ENCODE data around the gene TRIM25. TPM values are rescaled to one million over a fixed set of nuclear protein-coding genes. Genes with fewer than 3 reads are reported as not detected.
A peak's percentile ranks its signal among the peaks of the same experiment; 100 is the strongest.

Gene TRIM25
- total RNA-seq, 2 donors from 2014 or later = 45.9 to 104 TPM

DNA sequence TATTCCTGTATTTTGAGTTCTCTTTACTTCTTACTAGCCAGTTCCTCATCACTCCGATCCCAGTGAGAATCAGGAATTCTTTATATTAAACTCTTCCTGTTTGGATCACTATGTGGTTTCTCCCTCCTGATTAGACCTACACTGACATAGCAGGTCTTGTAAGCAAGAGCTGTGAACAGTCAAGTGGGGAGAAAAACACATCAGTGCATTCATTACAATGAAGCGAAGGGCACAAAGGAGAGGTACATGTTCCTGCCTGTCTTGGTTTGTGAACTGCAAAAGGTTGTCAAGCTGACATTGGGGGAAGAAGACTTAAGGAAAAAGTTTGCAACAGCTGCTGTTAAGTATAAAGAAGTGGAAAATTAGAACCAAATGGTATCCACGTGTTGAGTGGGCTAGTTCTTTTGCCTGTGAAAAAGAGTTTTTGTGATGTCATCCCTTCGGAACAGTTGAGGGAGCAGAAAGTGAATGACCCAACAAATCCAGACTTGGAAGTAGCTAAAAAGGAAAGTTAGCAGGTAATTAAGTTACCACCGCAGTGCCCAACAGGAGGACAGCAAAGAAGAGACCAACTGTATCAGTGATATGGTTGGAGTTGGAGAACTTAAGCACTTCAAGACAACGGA is 23.0 kb upstream of the TRIM25 start:
- no peaks in the 10 kb centered on the region for H3K9me3 Mint-ChIP-seq
- H3K27me3 Mint-ChIP-seq = no peaks in the 10 kb centered on the region
- H3K4me1 Mint-ChIP-seq (ENCODE audit: low read depth in 2 of 2) = peaks cover 18 to 23% of the 10 kb centered on the region in 2 donors
- DNase-seq (ENCODE audit: low spot score) (no peak), ATAC-seq (no peak)
- H3K27ac Mint-ChIP-seq = peak overlapping the region in 1 of 2 donors; percentile 8
- peaks cover 21% of the 10 kb centered on the region for H3K36me3 Mint-ChIP-seq
- H3K4me3 Mint-ChIP-seq = no peak overlapping the region

DNA sequence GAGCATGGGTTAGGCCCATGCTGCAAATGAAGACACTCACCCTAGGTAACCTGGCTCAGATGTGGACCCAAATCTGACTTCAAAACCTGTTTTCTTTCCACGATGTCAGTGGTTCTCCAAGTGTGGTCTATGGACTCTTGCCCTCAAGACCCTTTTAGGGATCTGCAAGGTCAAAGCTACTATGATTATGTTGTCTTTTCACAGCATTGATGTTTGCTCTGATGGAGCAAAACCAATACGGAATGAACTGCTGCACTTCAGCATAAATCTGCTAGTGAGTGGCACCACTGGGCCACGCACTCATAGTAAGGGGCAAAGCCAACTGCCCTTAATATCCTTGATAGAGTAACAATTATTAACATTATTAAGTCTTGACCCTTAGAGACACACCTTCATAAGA is 21.6 kb upstream of the TRIM25 start:
- no peak for ATAC-seq
- H3K4me1 Mint-ChIP-seq (ENCODE audit: low read depth in 2 of 2) = peaks cover 18 to 23% of the 10 kb centered on the region in 2 donors
- no peak overlapping the region for H3K27ac Mint-ChIP-seq
- no peak overlapping the region for H3K4me3 Mint-ChIP-seq
- no peaks in the 10 kb centered on the region for H3K27me3 Mint-ChIP-seq
- no peak for DNase-seq (ENCODE audit: low spot score)
- peaks cover 18% of the 10 kb centered on the region for H3K36me3 Mint-ChIP-seq
- H3K9me3 Mint-ChIP-seq = no peaks in the 10 kb centered on the region

DNA sequence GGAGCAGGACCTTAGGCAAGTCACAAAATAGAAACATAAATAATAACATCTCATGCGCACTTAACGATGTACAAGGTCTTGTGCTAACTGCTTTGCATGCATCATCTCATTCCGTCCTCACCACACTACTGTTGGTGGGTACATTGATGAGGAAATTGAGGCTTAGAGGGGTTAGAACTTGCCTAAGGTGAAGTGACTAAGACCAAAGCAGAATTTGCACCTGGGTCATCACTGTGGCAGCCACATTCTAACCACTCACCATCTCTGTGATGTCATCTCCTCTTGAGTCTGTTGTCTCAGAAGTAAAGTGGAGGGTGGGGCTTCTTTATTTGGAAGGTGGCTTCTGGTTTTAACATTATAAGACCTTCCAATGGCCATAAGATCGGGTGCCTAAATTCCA is 20.4 kb upstream of the TRIM25 start:
- ATAC-seq (peak; percentile 96), DNase-seq (ENCODE audit: low spot score) (no peak)
- Mint-ChIP-seq H3K27ac (peak overlapping the region; percentile 73 to 86), H3K36me3 (peaks cover 18% of the 10 kb centered on the region), H3K4me1 (ENCODE audit: low read depth in 2 of 2) (peaks cover 18 to 23% of the 10 kb centered on the region in 2 donors), H3K9me3 (no peaks in the 10 kb centered on the region), H3K27me3 (no peaks in the 10 kb centered on the region), H3K4me3 (peak overlapping the region; percentile 37)

DNA sequence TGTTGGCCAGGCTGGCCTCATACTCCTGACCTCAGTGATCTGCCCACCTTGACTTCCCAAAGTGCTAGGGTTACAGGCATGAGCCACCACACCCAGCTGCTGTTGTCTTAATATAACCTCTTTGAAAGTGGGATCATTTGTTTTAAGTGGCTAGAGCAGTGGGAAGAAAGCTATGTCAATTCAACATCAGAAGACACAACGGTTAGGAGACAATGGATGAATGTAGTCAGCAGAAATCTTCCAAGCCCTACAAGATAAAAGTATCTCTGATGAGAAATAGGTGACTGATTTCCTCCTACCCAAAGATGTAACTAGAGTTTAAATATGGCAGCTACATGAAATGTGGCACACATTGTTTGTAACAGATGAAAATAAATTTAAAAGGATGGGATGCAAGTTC is 20.0 kb upstream of the TRIM25 start:
- H3K4me3 Mint-ChIP-seq = peak overlapping the region; percentile 37
- H3K27me3 Mint-ChIP-seq = no peaks in the 10 kb centered on the region
- ATAC-seq (peak in 1 of 2 donors; percentile 32), DNase-seq (ENCODE audit: low spot score) (no peak)
- H3K27ac Mint-ChIP-seq = peak overlapping the region; percentile 73 to 86
- peaks cover 18 to 23% of the 10 kb centered on the region in 2 donors for H3K4me1 Mint-ChIP-seq (ENCODE audit: low read depth in 2 of 2)
- no peaks in the 10 kb centered on the region for H3K9me3 Mint-ChIP-seq
- H3K36me3 Mint-ChIP-seq = peaks cover 18% of the 10 kb centered on the region

DNA sequence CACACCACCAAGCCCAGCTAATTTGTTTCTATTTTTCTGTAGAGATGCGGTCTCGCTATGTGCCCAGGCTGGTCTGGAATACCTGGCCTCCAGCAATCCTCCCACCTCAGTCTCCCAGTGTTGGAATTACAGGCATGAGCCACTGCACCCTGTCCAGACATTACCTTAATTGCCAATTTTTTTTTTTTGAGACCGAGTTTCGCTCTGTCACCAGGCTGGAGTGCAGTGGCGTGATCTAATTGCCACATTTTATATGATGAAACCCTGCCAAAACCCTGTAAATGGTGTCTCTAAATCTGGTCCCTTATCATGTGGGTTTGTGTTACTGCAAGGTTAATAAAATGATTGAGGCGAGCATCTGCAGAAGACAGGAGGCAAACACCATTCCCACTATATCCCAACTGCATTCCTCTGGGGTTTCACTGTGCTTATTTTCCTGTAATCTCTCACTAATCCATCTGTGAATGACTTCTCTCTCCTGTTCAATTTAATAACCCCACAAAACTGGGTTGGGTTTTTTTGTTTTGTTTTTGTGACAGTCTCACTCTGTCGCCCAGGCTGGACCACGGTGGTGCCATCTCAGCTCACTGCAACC is 19.4 kb upstream of the TRIM25 start:
- no peak for ATAC-seq
- Mint-ChIP-seq H3K9me3 (no peaks in the 10 kb centered on the region), H3K27ac (peak overlapping the region; percentile 73 to 86), H3K4me3 (peak overlapping the region; percentile 37), H3K36me3 (peaks cover 13% of the 10 kb centered on the region), H3K4me1 (ENCODE audit: low read depth in 2 of 2) (peaks cover 18 to 23% of the 10 kb centered on the region in 2 donors), H3K27me3 (no peaks in the 10 kb centered on the region)
- DNase-seq (ENCODE audit: low spot score) = no peak

DNA sequence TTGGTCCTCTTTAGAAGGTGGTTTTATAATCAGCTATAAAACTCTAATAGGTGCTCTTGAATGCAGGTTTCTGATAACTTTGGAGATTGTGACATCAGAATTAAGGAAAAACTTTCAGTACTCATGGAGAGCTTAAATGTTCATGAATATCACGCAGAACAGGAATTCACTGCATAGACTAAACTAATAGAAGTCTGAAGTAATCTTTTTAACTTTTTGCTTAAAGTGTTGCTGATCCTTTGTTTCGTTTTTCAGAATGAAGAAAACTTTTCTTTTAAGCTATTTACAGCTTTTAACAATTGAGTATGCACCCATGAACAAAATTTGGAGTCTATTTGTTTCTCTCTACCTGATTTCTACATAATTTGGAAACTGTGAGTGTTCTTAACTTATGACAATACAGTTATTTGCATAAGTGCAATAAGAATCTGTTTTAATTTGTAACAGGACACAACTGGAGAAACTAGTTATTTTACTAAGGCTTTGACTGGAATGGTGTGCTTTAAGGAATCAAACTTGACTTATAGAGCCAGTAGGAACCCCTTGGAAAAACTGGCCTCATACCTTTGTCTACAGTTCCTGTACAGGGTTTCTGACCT is 17.0 kb upstream of the TRIM25 start:
- Mint-ChIP-seq H3K4me3 (no peak overlapping the region), H3K27me3 (no peaks in the 10 kb centered on the region), H3K36me3 (no peaks in the 10 kb centered on the region), H3K27ac (no peak overlapping the region), H3K9me3 (no peaks in the 10 kb centered on the region), H3K4me1 (ENCODE audit: low read depth in 2 of 2) (peaks cover 14 to 16% of the 10 kb centered on the region in 2 donors)
- ATAC-seq (no peak), DNase-seq (ENCODE audit: low spot score) (no peak)

DNA sequence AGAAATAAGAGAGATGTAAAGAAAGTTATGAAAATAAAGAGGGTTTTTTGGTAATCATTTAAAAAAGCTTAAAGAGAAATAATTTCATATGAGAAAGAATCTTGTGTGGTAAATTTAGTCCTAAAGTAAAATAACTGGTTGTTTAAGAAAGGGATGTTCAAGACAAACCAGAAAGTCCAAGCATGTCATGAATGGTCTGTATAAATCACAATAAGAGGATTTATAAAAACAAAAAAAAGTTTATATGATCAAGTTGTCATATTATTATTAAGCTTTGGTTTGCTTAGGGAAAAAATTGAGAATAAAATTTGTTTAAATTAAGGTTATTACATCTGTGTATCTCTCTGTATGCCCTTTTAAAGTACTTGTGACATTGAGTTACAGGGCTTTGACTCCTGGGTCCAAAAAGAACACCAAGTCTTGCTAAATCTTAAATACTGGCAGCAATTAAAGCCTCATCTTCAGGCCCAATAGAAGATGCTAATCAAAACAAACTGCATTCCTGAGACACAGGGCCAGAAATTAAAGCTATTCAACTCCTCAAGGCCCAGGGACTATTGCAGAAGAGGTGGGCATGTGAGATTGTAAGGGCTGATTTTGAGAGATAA is 15.6 kb upstream of the TRIM25 start:
- ATAC-seq (no peak), DNase-seq (ENCODE audit: low spot score) (no peak)
- peaks cover 12 to 14% of the 10 kb centered on the region in 2 donors for H3K4me1 Mint-ChIP-seq (ENCODE audit: low read depth in 2 of 2)
- no peaks in the 10 kb centered on the region for H3K9me3 Mint-ChIP-seq
- H3K4me3 Mint-ChIP-seq = no peak overlapping the region
- no peak overlapping the region for H3K27ac Mint-ChIP-seq
- H3K27me3 Mint-ChIP-seq = peaks cover 0 to 3% of the 10 kb centered on the region in 2 donors
- no peaks in the 10 kb centered on the region for H3K36me3 Mint-ChIP-seq

DNA sequence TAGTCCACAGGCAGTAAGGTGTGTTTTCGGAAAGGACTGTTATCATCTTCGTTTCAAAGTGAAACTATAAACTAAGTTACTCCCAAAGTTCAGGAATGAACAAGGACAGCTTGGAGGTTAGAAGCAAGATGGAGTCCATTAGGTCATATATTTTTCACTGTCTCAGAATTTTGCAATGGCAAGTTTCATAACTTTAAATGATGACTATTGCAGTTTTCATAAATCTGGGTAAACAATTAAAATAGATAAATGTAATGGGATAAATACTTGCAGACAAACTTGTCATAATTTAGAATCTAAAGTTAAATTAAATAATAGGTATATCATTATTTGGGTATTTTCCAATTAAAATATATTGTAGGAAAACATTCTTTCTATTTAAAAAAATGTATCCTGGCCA is 14.7 kb upstream of the TRIM25 start:
- peaks cover 4 to 5% of the 10 kb centered on the region in 2 donors for H3K4me1 Mint-ChIP-seq (ENCODE audit: low read depth in 2 of 2)
- H3K36me3 Mint-ChIP-seq = no peaks in the 10 kb centered on the region
- DNase-seq (ENCODE audit: low spot score) (no peak), ATAC-seq (no peak)
- H3K9me3 Mint-ChIP-seq = no peaks in the 10 kb centered on the region
- no peak overlapping the region for H3K4me3 Mint-ChIP-seq
- peaks cover 0 to 3% of the 10 kb centered on the region in 2 donors for H3K27me3 Mint-ChIP-seq
- H3K27ac Mint-ChIP-seq = no peak overlapping the region

DNA sequence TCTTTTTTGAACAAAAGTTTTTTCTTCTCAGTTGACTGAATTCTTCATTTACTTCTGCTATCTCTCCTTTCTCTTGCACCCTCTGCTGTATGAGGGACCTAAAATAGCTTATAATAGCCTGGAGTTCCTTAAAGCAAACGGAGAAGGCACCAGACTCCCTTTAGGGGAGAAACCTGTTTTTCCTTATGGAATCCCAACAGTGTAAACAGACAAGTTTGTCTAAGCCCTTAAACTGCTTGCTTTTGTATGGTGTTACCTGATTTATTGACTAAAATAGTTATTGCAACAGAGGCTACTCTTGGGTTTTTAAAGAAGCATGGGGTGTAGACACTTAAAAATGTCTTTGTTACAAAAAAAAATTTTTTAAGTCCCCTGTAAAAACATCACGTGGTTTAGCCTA is 12.9 kb upstream of the TRIM25 start:
- ATAC-seq = no peak
- Mint-ChIP-seq H3K4me1 (ENCODE audit: low read depth in 2 of 2) (no peaks in the 10 kb centered on the region), H3K27ac (no peak overlapping the region), H3K36me3 (no peaks in the 10 kb centered on the region), H3K27me3 (peaks cover 0 to 10% of the 10 kb centered on the region in 2 donors), H3K9me3 (no peaks in the 10 kb centered on the region), H3K4me3 (no peak overlapping the region)
- DNase-seq (ENCODE audit: low spot score) = no peak

DNA sequence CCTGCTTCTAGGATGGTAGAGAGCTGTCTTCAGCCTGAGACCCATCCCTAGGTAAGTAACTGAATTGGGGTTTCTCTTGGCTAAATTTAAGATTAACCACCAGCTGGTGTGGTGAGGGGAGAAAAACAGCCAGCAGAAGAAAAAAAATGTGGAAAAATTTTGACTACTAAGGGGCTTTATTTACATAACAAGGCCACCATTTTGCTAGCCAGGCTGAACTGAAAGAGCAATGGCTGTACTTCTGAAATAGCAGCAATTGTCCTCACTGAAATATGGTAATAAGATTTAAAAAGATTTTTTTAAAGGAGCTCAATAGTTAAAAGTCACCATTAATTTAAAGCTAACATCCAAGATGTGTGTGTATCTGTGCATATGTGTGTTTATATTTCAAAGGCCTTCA is 12.4 kb upstream of the TRIM25 start:
- Mint-ChIP-seq H3K4me3 (no peak overlapping the region), H3K9me3 (no peaks in the 10 kb centered on the region), H3K27me3 (peaks cover 0 to 10% of the 10 kb centered on the region in 2 donors), H3K4me1 (ENCODE audit: low read depth in 2 of 2) (no peaks in the 10 kb centered on the region), H3K36me3 (no peaks in the 10 kb centered on the region), H3K27ac (no peak overlapping the region)
- no peak for DNase-seq (ENCODE audit: low spot score)
- no peak for ATAC-seq

DNA sequence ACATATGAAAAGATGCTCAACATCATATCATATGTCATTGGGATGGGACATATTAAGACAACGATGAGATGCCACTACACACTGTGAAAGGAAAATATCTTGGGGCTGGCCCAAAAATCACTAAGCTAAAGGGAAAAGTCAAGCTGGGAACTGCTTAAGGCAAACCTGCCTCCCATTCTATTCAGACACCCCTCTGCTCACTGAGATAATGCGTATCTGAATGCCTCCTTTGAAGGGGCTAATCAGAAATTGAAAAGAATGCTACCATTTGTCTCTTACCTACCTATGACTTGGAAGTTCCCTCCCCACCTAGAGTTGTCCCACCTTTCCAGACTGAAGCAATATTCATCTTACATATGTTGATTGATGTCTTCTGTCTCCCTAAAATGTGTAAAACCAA is 11.2 kb upstream of the TRIM25 start:
- H3K4me1 Mint-ChIP-seq (ENCODE audit: low read depth in 2 of 2) = no peaks in the 10 kb centered on the region
- H3K4me3 Mint-ChIP-seq = no peak overlapping the region
- peaks cover 0 to 10% of the 10 kb centered on the region in 2 donors for H3K27me3 Mint-ChIP-seq
- ATAC-seq (no peak), DNase-seq (ENCODE audit: low spot score) (no peak)
- no peak overlapping the region for H3K27ac Mint-ChIP-seq
- no peaks in the 10 kb centered on the region for H3K9me3 Mint-ChIP-seq
- H3K36me3 Mint-ChIP-seq = no peaks in the 10 kb centered on the region

DNA sequence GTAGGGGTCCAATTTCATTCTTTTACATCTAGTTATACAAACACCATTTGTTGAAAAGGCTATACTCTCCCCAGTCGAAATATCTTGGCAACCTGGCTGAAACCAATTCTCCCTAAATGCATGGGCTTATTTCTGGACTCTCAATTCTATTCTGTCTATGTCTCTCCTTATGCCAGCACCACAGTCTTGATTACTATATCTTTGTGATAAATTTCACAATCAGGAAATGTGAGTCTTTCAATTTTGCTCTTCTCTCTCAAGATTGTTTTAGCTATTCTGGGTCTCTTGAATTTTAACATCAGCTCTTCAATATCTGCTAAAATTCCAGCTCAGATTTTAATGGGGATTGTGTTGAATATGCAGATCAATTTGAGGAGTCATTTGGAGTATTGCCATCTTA is 5.9 kb upstream of the TRIM25 start:
- no peak for ATAC-seq
- no peak for DNase-seq (ENCODE audit: low spot score)
- H3K9me3 Mint-ChIP-seq = peaks cover 8% of the 10 kb centered on the region
- peaks cover 31 to 37% of the 10 kb centered on the region in 2 donors for H3K4me1 Mint-ChIP-seq (ENCODE audit: low read depth in 2 of 2)
- peak overlapping the region; percentile 84 to 90 for H3K27ac Mint-ChIP-seq
- peak overlapping the region; percentile 72 for H3K4me3 Mint-ChIP-seq
- H3K27me3 Mint-ChIP-seq = peaks cover 0 to 7% of the 10 kb centered on the region in 2 donors
- H3K36me3 Mint-ChIP-seq = peaks cover 26% of the 10 kb centered on the region

DNA sequence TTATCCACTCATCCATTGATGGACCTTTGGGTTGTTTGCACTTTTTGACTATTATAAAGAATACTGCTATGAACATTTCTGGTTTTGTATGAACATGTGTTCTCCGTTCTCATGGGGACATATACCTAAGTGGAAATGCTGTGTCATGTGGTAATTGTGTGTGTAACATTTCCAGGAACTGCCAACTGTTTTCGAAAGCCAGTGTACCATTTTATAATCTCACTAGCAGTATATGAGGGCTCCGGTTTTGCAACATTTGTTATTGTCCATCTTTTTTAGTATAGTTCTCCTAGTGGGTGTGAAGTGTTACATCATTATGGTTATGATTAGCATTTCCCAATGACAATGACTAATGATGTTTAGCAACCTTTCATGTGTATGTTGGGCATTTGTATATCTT is 5.1 kb upstream of the TRIM25 start:
- H3K9me3 Mint-ChIP-seq = peaks cover 8% of the 10 kb centered on the region
- ATAC-seq = peak; percentile 60 to 77
- H3K4me3 Mint-ChIP-seq = peak overlapping the region; percentile 72
- no peak for DNase-seq (ENCODE audit: low spot score)
- H3K4me1 Mint-ChIP-seq (ENCODE audit: low read depth in 2 of 2) = peaks cover 35 to 41% of the 10 kb centered on the region in 2 donors
- H3K27ac Mint-ChIP-seq = peak overlapping the region; percentile 84 to 90
- peaks cover 26% of the 10 kb centered on the region for H3K36me3 Mint-ChIP-seq
- peaks cover 0 to 7% of the 10 kb centered on the region in 2 donors for H3K27me3 Mint-ChIP-seq
